GM12864 (cell line): Measurements from ENCODE around the gene AATK.

Source experiments
- DNase-seq: peaks from one replicate; pipeline ENCODE4 v3.0.0-alpha.2; 2011; ENCODE audit warnings: low read depth
- H3K4me3 ChIP-seq: 2 replicates; pipeline ENCODE4 v1.5.1; 2011; ENCODE audit warnings: mild to moderate bottlenecking, low read depth, low read length, control low read depth
- TF ChIP-seq, protein P1 (sequence below): IDR thresholded peaks from 2 replicates; pipeline ENCODE4 v1.5.1; 2011; ENCODE audit warnings: low read depth, mild to moderate bottlenecking, moderate library complexity, low read length, control low read depth, inconsistent platforms; ENCODE audit errors: missing control alignments

Gene AATK

DNA sequence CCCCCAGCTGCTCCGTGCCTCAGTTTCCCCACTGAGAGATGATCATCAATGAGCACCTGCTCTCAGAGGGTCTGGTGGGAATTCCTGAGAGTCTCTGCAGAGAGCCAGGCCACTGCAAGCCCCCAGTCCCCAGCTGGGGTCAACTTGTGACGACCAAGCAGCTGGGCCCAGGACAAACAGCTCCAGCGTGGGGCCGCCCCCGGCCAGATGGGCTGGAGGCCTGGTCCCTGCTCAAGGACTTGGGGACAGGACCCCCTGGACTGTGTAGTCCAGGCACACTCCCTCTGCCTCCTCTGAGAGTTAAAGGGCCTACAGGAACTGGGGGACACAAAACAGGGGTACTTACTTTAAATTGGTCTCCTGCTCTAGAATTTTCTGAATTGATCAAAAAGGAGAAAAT lies 16.6 kb upstream of the AATK start:
- TF ChIP-seq, protein P1, sequence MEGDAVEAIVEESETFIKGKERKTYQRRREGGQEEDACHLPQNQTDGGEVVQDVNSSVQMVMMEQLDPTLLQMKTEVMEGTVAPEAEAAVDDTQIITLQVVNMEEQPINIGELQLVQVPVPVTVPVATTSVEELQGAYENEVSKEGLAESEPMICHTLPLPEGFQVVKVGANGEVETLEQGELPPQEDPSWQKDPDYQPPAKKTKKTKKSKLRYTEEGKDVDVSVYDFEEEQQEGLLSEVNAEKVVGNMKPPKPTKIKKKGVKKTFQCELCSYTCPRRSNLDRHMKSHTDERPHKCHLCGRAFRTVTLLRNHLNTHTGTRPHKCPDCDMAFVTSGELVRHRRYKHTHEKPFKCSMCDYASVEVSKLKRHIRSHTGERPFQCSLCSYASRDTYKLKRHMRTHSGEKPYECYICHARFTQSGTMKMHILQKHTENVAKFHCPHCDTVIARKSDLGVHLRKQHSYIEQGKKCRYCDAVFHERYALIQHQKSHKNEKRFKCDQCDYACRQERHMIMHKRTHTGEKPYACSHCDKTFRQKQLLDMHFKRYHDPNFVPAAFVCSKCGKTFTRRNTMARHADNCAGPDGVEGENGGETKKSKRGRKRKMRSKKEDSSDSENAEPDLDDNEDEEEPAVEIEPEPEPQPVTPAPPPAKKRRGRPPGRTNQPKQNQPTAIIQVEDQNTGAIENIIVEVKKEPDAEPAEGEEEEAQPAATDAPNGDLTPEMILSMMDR: no peak
- H3K4me3 ChIP-seq: no peak overlapping the region
- DNase-seq: no peak

- no peak overlapping the region for H3K4me3 ChIP-seq
- TF ChIP-seq, protein P1: no peak
- no peak for DNase-seq
Measured at GRCh38 chr17:81181811-81182185, 15.8 kb upstream of the AATK start.

GRCh38 chr17:81180836-81181810 lies 15.1 kb upstream of the AATK start:
- H3K4me3 ChIP-seq: no peak overlapping the region
- no peak for DNase-seq
- TF ChIP-seq, protein P1: no peak

- TF ChIP-seq, protein P1: no peak
- H3K4me3 ChIP-seq: no peak overlapping the region
- DNase-seq: no peak
Measured at GRCh38 chr17:81179861-81180260, 13.8 kb upstream of the AATK start.

GRCh38 chr17:81179220-81179619 lies 13.2 kb upstream of the AATK start:
- no peak for DNase-seq
- TF ChIP-seq, protein P1: no peak
- no peak overlapping the region for H3K4me3 ChIP-seq

DNA sequence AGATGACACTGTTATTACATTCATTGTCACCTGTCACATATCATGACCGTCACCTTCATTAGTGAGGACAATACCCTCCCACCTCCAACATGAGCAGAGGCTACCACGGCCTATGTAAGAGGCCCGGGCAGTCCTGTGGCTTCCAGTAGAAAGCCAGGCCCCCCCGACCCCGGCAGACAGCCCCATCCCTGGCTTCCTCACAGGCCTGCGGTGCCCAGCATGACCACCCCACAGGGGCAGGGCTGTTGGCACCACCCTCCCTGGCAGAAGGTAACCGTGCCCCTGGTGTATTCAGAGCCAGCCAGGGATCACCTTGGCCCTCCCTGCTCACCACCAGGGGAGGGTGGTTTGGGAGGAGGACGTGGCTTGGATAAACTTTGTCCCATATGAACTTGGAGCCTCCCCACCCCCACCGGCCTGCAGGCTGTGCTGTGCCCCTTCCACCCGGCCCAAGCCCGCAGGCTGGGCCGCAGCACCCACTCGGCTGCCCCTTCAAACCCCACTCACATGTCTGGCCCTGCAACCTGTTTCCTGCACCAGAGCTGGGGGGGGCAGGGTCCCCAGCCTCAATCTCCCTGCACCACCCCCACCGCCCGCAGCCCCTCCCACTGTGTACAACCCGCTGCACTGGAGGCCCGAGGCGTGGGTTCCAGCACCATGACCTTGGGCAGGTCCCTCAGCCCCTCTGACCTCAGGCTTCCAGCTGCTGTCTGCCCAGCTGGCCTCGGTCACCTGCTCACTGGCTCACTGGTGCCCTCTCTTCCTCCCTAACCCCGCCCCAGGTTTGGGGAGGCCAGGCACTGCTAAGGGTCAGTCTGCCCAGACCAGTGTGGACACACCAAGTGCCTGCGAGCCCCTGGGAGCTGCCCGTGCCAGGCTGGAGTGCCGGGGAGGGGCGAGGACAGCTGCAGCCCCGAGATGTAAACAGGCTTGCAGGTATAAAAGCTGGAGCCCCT lies 12.4 kb upstream of the AATK start:
- H3K4me3 ChIP-seq: no peak overlapping the region
- TF ChIP-seq, protein P1: no peak
- DNase-seq: no peak
